Gastrocnemius medialis (tissue), 4 donors: Measurements from ENCODE around the gene TRAP1.

Experiments
- CTCF ChIP-seq, 5 experiments: fragments of 450-650 bp in 3 of 5; fragments of 200-600 bp in 2 of 5; sonication (generic) in 2 of 5; IDR thresholded peaks in 4 of 5; conservative IDR thresholded peaks in 1 of 5; 1 replicate in 4 of 5; 2 replicates in 1 of 5; pipeline ENCODE4 v1.5.1; 2016 to 2019; ENCODE audit warnings: antibody characterized with exemption in 5 of 5, mild to moderate bottlenecking in 3 of 5, moderate library complexity in 3 of 5
- POLR2A ChIP-seq, 2 donors: fragments of 450-650 bp; IDR thresholded peaks; one replicate each; pipeline ENCODE4 v1.6.1; 2017; ENCODE audit warnings: antibody characterized with exemption in 2 of 2, mild to moderate bottlenecking in 2 of 2, moderate library complexity in 2 of 2

- no peak for TF ChIP-seq CTCF (IDR thresholded peaks at IDR 0.05 in 4 of 5, conservative IDR thresholded peaks at IDR 0.05 in 1 of 5)
- no peak for TF ChIP-seq POLR2A (IDR thresholded peaks at IDR 0.05)
These were observed 28.5 kb upstream of the TRAP1 start for GRCh38 chr16:3745751-3746355.
